HTR-8/SVneo (cell line): ENCODE data around the gene LRMDA.

ENCODE experiments used
- DNase-seq: peaks from one replicate; pipeline ENCODE4 v3.0.0; 2011; ENCODE audit warnings: low spot score, mixed read lengths; ENCODE audit not compliant: insufficient read length
- FAIRE-seq: peaks from 2 replicates; lab custom pipeline; 2011; peaks lifted over from hg19 to GRCh38; lab: Jason Lieb, UNC

The LRMDA gene

GRCh38 chr10:76338187-76338586 is 906.8 kb downstream of the LRMDA start:
- no peak for FAIRE-seq
- no peak for DNase-seq

- FAIRE-seq: no peak
- no peak for DNase-seq
Observed at GRCh38 chr10:76341740-76342139, 910.3 kb downstream of the LRMDA start.

GRCh38 chr10:76342996-76343395 is 911.6 kb downstream of the LRMDA start:
- FAIRE-seq (no peak), DNase-seq (no peak)

GRCh38 chr10:76347832-76348231 is 916.4 kb downstream of the LRMDA start:
- no peak for FAIRE-seq
- DNase-seq: no peak

GRCh38 chr10:76350583-76350982 is 919.2 kb downstream of the LRMDA start:
- FAIRE-seq (no peak), DNase-seq (no peak)

- FAIRE-seq: peak; percentile 79
Observed at GRCh38 chr10:76352300-76352699, 920.9 kb downstream of the LRMDA start.

GRCh38 chr10:76353237-76353851 is 921.9 kb downstream of the LRMDA start:
- DNase-seq (no peak), FAIRE-seq (peak; percentile 49)

More at GRCh38 chr10:76352300-76352699, 920.9 kb downstream of the LRMDA start:
- peak; percentile 68 for DNase-seq

- DNase-seq (no peak), FAIRE-seq (no peak)
Observed at GRCh38 chr10:76354212-76354738, 922.9 kb downstream of the LRMDA start.

- FAIRE-seq: no peak
Observed at GRCh38 chr10:76354921-76355320, 923.5 kb downstream of the LRMDA start.

GRCh38 chr10:76356557-76356956 is 925.1 kb downstream of the LRMDA start:
- DNase-seq: no peak
- FAIRE-seq: no peak

More at GRCh38 chr10:76354921-76355320, 923.5 kb downstream of the LRMDA start:
- DNase-seq: no peak

GRCh38 chr10:76357726-76358415 is 926.4 kb downstream of the LRMDA start:
- FAIRE-seq: no peak
- no peak for DNase-seq

- DNase-seq (no peak), FAIRE-seq (no peak)
Observed at GRCh38 chr10:76358743-76359395, 927.4 kb downstream of the LRMDA start.

GRCh38 chr10:76375761-76376160 is 944.3 kb downstream of the LRMDA start:
- no peak for DNase-seq
- FAIRE-seq: no peak

GRCh38 chr10:76382381-76382851 is 951.0 kb downstream of the LRMDA start:
- FAIRE-seq (peak; percentile 82), DNase-seq (peak; percentile 62)

GRCh38 chr10:76388321-76389023 is 957.0 kb downstream of the LRMDA start:
- FAIRE-seq (no peak), DNase-seq (no peak)

- DNase-seq (no peak), FAIRE-seq (no peak)
Observed at GRCh38 chr10:76393875-76394706, 962.7 kb downstream of the LRMDA start.

- FAIRE-seq: no peak
- no peak for DNase-seq
Observed at GRCh38 chr10:76394707-76395042, 963.3 kb downstream of the LRMDA start.

GRCh38 chr10:76395251-76395650 is 963.8 kb downstream of the LRMDA start:
- DNase-seq (no peak), FAIRE-seq (no peak)

GRCh38 chr10:76396134-76396533 is 964.7 kb downstream of the LRMDA start:
- FAIRE-seq: no peak
- no peak for DNase-seq
